Keratinocyte (primary cell): Measurements from ENCODE around the gene HES2. TPM values are rescaled to one million over a fixed set of nuclear protein-coding genes. Genes with fewer than 3 reads are reported as not detected.

Source experiments
- DNase-seq: peaks from one replicate; pipeline ENCODE4 v3.0.0-alpha.2; 2011; ENCODE audit warnings: low read depth, missing footprints, low spot score
- FAIRE-seq: peaks from 2 replicates; lab custom pipeline; 2011; peaks lifted over from hg19 to GRCh38; lab: Jason Lieb, UNC
- H2AFZ ChIP-seq: 2 replicates; pipeline ENCODE4 v1.6.0; 2012; ENCODE audit warnings: low read length, control low read depth, inconsistent platforms; ENCODE audit not compliant: control insufficient read depth
- H3K27ac ChIP-seq: 2 replicates; pipeline ENCODE4 v1.5.1; 2011; ENCODE audit warnings: low read length; ENCODE audit not compliant: control insufficient read depth, insufficient read depth
- H3K27me3 ChIP-seq: 3 replicates; pipeline ENCODE4 v1.6.0; 2011; ENCODE audit warnings: low read length; ENCODE audit not compliant: control insufficient read depth, insufficient read depth; ENCODE audit errors: extremely low read depth
- H3K36me3 ChIP-seq, 2 experiments: 2 replicates in 1 of 2; 3 replicates in 1 of 2; pipeline ENCODE4 v1.5.1; 2011; ENCODE audit warnings: low read length in 2 of 2, mild to moderate bottlenecking in 1 of 2; ENCODE audit not compliant: control insufficient read depth in 2 of 2, insufficient read depth in 2 of 2; ENCODE audit errors: extremely low read depth in 1 of 2
- H3K4me1 ChIP-seq: 3 replicates; pipeline ENCODE4 v1.5.1; 2011; ENCODE audit warnings: low read length; ENCODE audit not compliant: control insufficient read depth, insufficient read depth; ENCODE audit errors: extremely low read depth
- H3K4me2 ChIP-seq: 3 replicates; pipeline ENCODE4 v1.6.0; 2011; ENCODE audit warnings: low read depth, low read length; ENCODE audit not compliant: control insufficient read depth, insufficient read depth; ENCODE audit errors: extremely low read depth
- H3K4me3 ChIP-seq, 3 experiments: fragments of 200-600 bp in 1 of 3; sonication (generic) in 1 of 3; 2 replicates in 2 of 3; 3 replicates in 1 of 3; pipeline ENCODE4 v1.5.1; 2011 to 2016; ENCODE audit warnings: low read length in 3 of 3, mild to moderate bottlenecking in 3 of 3, control low read depth in 2 of 3, inconsistent platforms in 1 of 3, low read depth in 1 of 3, mixed read lengths in 1 of 3, mixed run types in 1 of 3, moderate library complexity in 1 of 3; ENCODE audit not compliant: control insufficient read depth in 2 of 3, insufficient read depth in 2 of 3; ENCODE audit errors: extremely low read depth in 1 of 3
- H3K79me2 ChIP-seq: 2 replicates; pipeline ENCODE4 v1.6.0; 2012; ENCODE audit warnings: low read length; ENCODE audit not compliant: control insufficient read depth, insufficient read depth
- H3K9ac ChIP-seq: 3 replicates; pipeline ENCODE4 v1.6.0; 2011; ENCODE audit warnings: low read length; ENCODE audit not compliant: control insufficient read depth, insufficient read depth; ENCODE audit errors: extremely low read depth
- H3K9me1 ChIP-seq: 3 replicates; pipeline ENCODE4 v1.6.0; 2011; ENCODE audit warnings: low read length; ENCODE audit not compliant: control insufficient read depth, insufficient read depth; ENCODE audit errors: extremely low read depth
- H3K9me3 ChIP-seq: 2 replicates; pipeline ENCODE4 v1.5.1; 2012; ENCODE audit warnings: low read depth, low read length; ENCODE audit not compliant: control insufficient read depth
- H4K20me1 ChIP-seq: 3 replicates; pipeline ENCODE4 v1.6.0; 2011; ENCODE audit warnings: low read length; ENCODE audit not compliant: control insufficient read depth, insufficient read depth; ENCODE audit errors: extremely low read depth
- CTCF ChIP-seq, 3 experiments: IDR thresholded peaks in 1 of 3; conservative IDR thresholded peaks in 1 of 3; optimal IDR thresholded peaks in 1 of 3; 2 replicates in 2 of 3; 3 replicates in 1 of 3; pipeline versions ENCODE3 to v1.5.1; 2011; ENCODE audit warnings: low read length in 3 of 3, mild to moderate bottlenecking in 3 of 3, moderate library complexity in 2 of 3, control low read depth in 1 of 3, inconsistent platforms in 1 of 3; ENCODE audit not compliant: insufficient read depth in 2 of 3; ENCODE audit errors: extremely low read depth in 1 of 3
- EZH2 ChIP-seq: IDR thresholded peaks from one replicate; pipeline ENCODE4 v1.6.1; 2012; ENCODE audit warnings: inconsistent platforms, mild to moderate bottlenecking, low read length, moderate library complexity
- dilution Hi-C: fragments of 300-500 bp; cut with MboI; formaldehyde crosslinking; loops from one replicate; pipeline ENCODE4 v1.7.0; 2020; ENCODE audit warnings: low sequenced_read_pairs; ENCODE audit not compliant: extremely low pct_ligation_motif_present
- polyA plus RNA-seq, 5 experiments: library from polyadenylated mRNA; depleted of rRNA in 3 of 5; stranded (reverse) in 3 of 5; stranded (forward) in 1 of 5; unstranded in 1 of 5; fragments of >200 nt; gene quantifications; 1 replicate in 1 of 5; 2 replicates in 3 of 5; 3 replicates in 1 of 5; pipeline versions ENCODE4 v1.2.1 to v1.2.3, GENCODE V29; 2011 to 2012; ENCODE audit warnings: missing spikeins in 2 of 5, low read depth in 1 of 5, low replicate concordance in 1 of 5

HES2 gene
- polyA plus RNA-seq, 1 donor (not counting 4 experiments of a cell fraction or from before 2014, with no cell fraction given) = 30.1 TPM

GRCh38 chr1:6384962-6385361 lies 34.8 kb downstream of the HES2 start:
- Histone ChIP-seq H4K20me1 (peaks cover 1% of the 10 kb centered on the region), H3K9ac (peak overlapping the region; percentile 95), H2AFZ (peak overlapping the region; percentile 22), H3K79me2 (peaks cover 81% of the 10 kb centered on the region), H3K27ac (peak overlapping the region; percentile 93), H3K9me1 (no peaks in the 10 kb centered on the region), H3K27me3 (no peaks in the 10 kb centered on the region), H3K4me3 (peak overlapping the region; percentile 57 to 95 (median 92)), H3K36me3 (no peaks in the 10 kb centered on the region), H3K4me1 (peaks cover 24% of the 10 kb centered on the region), H3K4me2 (peak overlapping the region; percentile 97), H3K9me3 (no peaks in the 10 kb centered on the region)
- no peak for DNase-seq
- FAIRE-seq = peak; percentile 44
- dilution Hi-C loops = no loop called here
- TF ChIP-seq CTCF (optimal IDR thresholded peaks at IDR 0.05 in 1 of 3, IDR thresholded peaks at IDR 0.05 in 1 of 3, conservative IDR thresholded peaks at IDR 0.05 in 1 of 3; ENCODE audit: extremely low read depth in 1 of 3, insufficient read depth in 2 of 3, low read length in 3 of 3) (peak in 1 of 3 experiments; percentile 28), EZH2 (no peak)

GRCh38 chr1:6384135-6384534 lies 35.6 kb downstream of the HES2 start:
- H3K36me3 ChIP-seq = no peaks in the 10 kb centered on the region
- H3K4me1 ChIP-seq = peaks cover 21% of the 10 kb centered on the region
- peaks cover 4% of the 10 kb centered on the region for H4K20me1 ChIP-seq
- H2AFZ ChIP-seq = no peak overlapping the region
- H3K27ac ChIP-seq = peak overlapping the region; percentile 93
- H3K4me3 ChIP-seq = peak overlapping the region; percentile 57 to 95 (median 92)
- no peak overlapping the region for H3K9ac ChIP-seq
- no peaks in the 10 kb centered on the region for H3K9me1 ChIP-seq
- H3K4me2 ChIP-seq = peak overlapping the region; percentile 97
- peaks cover 81% of the 10 kb centered on the region for H3K79me2 ChIP-seq
- DNase-seq (no peak), FAIRE-seq (no peak)
- no peaks in the 10 kb centered on the region for H3K9me3 ChIP-seq
- dilution Hi-C loops = no loop called here
- H3K27me3 ChIP-seq = no peaks in the 10 kb centered on the region
- TF ChIP-seq CTCF (optimal IDR thresholded peaks at IDR 0.05 in 1 of 3, IDR thresholded peaks at IDR 0.05 in 1 of 3, conservative IDR thresholded peaks at IDR 0.05 in 1 of 3; ENCODE audit: extremely low read depth in 1 of 3, insufficient read depth in 2 of 3, low read length in 3 of 3) (no peak), EZH2 (no peak)
